Suppressor macrophage (primary cell): Measurements from ENCODE around the gene COL3A1.

Experiments used
- DNase-seq, 4 experiments: peaks; one replicate each; pipeline ENCODE4 v3.0.0-alpha.2; 2020 to 2022

The COL3A1 gene

GRCh38 chr2:189018631-189019030 lies 44.5 kb downstream of the COL3A1 start:
- DNase-seq = no peak

GRCh38 chr2:189020179-189020578 lies 46.0 kb downstream of the COL3A1 start:
- DNase-seq = no peak

GRCh38 chr2:189022053-189022481 lies 47.9 kb downstream of the COL3A1 start:
- DNase-seq = no peak

GRCh38 chr2:189022492-189022891 lies 48.3 kb downstream of the COL3A1 start:
- DNase-seq = no peak

GRCh38 chr2:189024901-189025618 lies 50.9 kb downstream of the COL3A1 start:
- DNase-seq = no peak

GRCh38 chr2:189037518-189037917 lies 63.3 kb downstream of the COL3A1 start:
- DNase-seq = no peak

- DNase-seq = no peak
These were observed 71.7 kb downstream of the COL3A1 start for GRCh38 chr2:189045836-189046235.

GRCh38 chr2:189046320-189046719 lies 72.1 kb downstream of the COL3A1 start:
- DNase-seq = no peak

- no peak for DNase-seq
These were observed 73.2 kb downstream of the COL3A1 start for GRCh38 chr2:189047171-189047888.

GRCh38 chr2:189048189-189048588 lies 74.0 kb downstream of the COL3A1 start:
- DNase-seq = no peak

GRCh38 chr2:189049709-189050164 lies 75.6 kb downstream of the COL3A1 start:
- no peak for DNase-seq

GRCh38 chr2:189050165-189050712 lies 76.1 kb downstream of the COL3A1 start:
- no peak for DNase-seq

GRCh38 chr2:189056200-189057106 lies 82.3 kb downstream of the COL3A1 start:
- DNase-seq = no peak

- DNase-seq = no peak
These were observed 83.1 kb downstream of the COL3A1 start for GRCh38 chr2:189057316-189057715.

GRCh38 chr2:189060096-189060642 lies 86.0 kb downstream of the COL3A1 start:
- DNase-seq = no peak
